Cerebellar cortex (tissue), 1 donor: Measurements from ENCODE around the gene R3HDM2.

Source experiments
- DNase-seq: peaks from one replicate; pipeline ENCODE4 v3.0.0-alpha.2; 2015; ENCODE audit warnings: low spot score

Gene R3HDM2

DNA sequence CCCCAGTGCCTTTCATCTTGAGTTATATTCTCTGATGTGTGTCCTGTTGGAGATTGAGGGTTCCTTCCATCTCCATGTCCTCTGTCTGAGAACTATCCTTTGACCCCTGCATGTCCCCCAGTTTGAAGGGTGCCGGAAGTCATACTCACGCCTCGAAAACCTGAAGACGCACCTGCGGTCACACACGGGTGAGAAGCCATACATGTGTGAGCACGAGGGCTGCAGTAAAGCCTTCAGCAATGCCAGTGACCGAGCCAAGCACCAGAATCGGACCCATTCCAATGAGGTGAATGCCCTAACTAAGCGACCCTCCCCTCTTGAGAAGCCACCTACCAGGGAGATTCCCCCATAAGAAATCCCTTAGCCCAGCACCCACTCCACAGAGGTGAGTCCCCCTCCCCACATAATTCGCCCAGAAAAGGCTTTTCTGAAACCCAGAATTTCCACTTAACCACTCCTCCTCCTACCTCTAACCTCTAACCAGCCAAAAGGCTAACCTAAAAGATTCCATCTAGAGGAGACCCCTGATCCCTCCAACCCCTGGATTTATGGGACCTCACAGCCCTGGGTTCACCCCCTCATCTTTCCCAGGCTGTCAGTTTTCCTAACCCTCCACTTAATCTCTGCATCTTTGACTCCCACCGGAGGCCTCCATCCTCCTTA, 36.5 kb upstream of the R3HDM2 start:
- DNase-seq: no peak

DNA sequence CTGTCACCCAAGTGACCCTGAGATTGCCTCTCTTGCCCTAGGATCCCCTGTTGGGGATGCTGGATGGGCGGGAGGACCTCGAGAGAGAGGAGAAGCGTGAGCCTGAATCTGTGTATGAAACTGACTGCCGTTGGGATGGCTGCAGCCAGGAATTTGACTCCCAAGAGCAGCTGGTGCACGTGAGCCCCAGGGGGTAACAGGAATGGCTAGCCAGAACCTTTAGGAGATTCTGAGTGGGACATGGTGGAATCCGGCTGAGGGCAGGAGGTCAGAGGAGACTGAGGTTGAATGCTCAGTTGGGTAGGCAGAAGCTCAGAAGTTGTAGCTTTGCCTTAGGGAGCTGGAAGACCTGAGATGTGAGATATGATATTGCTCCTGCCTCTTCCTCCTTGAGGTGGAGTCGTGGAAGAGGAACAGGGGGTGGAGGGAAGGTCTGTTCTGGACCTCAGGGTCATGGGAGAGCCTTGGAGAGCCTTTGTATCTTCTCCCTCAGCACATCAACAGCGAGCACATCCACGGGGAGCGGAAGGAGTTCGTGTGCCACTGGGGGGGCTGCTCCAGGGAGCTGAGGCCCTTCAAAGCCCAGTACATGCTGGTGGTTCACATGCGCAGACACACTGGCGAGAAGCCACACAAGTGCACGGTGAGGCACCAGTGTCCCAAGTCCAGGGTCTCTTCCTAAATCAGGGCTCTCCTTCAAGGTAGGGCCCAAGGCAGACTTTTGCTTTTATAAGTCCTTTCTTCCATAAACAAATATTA, 35.1 kb upstream of the R3HDM2 start:
- DNase-seq: no peak

DNA sequence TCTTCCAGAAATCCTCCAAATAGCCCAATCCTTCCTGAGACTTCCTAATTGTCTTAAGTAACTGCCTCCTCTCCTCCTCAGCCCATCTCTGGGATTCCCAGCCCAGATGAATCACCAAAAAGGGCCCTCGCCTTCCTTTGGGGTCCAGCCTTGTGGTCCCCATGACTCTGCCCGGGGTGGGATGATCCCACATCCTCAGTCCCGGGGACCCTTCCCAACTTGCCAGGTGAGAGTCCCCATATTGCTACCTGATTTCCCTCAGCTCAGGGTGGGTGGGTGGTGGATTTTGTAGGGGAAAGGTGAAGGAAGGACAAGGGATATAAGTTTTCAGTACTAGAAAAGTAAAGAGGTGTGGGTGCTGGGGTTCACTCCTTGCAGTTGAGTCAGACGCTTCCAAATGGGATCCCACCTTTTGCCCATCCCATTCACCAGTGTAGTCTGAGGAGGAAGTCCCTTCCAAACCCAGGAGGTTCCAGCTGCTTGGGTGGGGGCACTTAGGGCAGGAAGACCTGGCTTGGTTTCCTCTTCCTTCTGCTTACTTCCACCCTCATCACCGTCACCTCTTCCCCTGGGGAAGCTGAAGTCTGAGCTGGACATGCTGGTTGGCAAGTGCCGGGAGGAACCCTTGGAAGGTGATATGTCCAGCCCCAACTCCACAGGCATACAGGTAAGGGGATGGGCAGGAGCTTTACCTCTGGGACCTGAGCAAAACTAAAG, 34.3 kb upstream of the R3HDM2 start:
- no peak for DNase-seq

DNA sequence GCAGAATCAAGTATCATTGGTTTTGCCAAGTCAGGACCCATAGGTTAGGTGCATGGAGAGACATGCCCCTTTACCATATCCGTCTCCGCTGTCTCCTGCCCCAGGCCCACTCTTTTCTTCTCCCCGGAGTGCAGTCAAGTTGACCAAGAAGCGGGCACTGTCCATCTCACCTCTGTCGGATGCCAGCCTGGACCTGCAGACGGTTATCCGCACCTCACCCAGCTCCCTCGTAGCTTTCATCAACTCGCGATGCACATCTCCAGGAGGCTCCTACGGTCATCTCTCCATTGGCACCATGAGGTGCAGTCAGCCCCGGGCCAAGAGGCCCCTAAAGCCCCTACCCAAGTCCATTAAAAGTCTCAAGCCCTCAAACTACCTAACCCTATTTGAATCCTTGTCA, 33.7 kb upstream of the R3HDM2 start:
- DNase-seq: no peak

DNA sequence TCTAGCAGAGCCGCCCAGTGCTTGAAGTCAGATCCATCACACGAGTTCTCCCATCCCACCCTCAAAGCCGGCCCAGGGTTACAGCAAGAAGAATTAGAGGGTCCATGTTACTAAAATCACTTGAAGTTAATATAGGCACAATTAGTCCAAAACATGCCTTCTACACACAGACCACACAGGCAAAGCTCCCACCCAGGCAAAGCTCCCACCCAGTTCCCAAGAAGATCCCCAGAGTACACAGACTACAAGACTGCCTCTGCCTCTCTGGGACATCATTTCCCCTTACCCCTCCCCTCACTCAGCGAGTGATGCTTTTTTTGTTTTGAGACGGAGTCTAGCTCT, 32.0 kb upstream of the R3HDM2 start:
- no peak for DNase-seq

DNA sequence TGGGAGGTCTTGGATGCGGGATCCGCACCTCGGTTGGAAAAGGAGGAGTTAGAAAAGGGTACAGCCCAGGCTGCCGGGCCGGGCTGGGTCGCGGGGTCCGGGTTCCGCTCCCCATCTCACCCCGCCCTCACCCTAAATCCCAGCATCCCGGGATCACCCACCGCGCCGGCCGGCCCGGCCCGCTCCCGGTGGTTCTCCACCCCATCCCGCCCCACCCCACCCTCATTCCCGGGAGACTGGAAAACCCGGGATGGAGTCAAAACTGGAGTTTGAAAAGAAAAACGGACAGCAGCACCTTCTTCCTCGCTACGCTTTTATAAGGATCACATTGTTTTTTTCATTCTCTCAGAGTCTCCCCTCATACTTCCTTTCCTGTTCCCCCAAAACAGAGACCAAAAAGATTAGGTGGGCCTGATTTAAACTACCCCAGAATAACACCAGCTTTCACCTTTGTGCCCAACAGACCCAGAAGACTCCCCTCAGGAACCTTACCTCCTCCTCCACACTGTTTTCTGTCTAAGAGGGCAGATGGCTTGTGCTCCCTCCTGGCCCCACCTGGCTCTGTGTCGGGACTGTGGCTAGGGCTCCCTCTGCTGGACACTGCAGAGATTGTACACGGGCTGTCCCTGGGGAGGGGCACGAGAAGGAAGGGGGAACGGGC, 31.5 kb upstream of the R3HDM2 start:
- peak; percentile 95 for DNase-seq

DNA sequence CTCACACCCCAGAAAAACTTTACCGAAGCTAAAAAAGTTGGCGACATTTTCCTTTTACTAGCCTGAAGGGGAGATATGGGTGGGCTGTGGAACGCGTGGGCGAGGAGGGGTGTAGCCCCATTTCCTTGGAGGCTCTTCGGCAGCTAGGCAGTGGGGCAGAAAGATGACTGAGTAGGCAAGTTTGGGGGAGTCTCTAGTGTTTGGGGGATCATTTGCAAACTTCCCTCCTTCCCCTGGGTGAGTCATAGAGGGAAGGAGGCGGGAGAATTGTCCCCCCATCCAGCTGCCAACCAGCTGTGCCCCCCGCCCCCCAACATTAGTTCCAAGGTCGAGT, 31.0 kb upstream of the R3HDM2 start:
- DNase-seq: no peak

DNA sequence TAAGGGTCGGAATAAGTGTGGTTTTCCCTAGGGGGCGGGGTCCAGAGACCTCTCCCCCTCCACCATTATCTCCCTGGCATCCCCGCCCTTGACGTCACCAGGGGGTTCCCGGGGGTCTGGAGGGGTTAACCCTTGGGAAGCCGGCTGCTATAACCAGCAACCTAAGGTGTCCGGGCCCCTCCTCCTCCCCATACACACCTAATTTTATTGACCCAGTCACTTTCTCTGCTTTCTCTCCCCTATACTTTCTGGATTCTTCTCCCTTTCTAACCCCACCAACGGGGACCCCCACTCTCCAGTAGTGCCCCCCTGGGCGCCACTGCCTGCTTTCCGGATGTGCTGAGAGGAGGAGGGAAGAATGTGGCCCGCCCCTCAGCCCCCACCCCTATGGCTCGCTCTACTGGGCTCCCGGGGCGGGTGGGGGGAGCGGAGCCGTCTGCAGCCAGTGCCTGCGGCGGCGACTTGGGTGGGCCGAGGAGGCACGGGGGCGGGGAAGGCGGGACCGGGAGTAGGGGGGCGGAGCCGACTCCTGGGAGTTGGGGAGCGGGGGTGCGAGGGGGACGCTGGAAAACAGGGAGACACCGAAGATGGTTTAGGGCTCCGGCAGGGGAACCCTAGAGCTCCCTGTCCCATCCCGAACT, 30.6 kb upstream of the R3HDM2 start:
- DNase-seq: peak; percentile 86

DNA sequence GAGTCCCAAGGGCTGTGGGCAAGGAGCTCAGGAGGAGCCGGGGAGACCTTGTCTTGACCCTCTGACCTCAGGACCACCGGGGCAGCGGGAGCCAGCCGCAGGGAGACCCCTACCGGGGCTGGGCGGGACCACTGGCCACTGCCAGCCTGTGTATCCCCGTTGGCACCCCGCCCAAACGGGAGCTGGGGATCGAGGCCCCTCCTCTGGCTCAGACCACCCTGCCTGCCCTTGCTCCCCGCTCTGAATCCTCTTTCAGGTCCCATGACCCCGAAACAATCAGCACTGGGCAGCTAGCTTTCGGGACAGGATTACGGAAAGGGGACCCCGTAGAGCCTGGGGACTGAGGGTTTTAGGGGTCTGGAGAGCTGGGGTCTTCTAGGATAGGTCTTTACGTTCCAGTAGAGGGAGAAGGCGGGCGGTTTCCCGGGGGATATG, 30.0 kb upstream of the R3HDM2 start:
- no peak for DNase-seq

DNA sequence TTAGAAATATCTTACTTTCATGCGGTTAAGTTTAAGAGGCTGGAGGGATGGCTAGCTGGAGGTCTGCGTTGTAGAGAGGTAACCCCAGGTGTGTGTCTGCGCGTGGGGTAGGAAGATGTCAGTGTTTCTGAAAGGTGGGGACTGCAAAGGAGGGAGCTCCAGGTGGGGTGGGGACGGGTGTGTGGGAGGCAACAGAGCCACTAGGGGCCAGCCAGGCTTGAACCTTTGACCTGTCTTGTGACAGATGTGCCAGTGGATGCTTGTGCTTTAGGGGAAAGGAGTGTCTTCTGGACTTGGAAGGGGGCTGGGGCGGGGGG, 29.6 kb upstream of the R3HDM2 start:
- no peak for DNase-seq

DNA sequence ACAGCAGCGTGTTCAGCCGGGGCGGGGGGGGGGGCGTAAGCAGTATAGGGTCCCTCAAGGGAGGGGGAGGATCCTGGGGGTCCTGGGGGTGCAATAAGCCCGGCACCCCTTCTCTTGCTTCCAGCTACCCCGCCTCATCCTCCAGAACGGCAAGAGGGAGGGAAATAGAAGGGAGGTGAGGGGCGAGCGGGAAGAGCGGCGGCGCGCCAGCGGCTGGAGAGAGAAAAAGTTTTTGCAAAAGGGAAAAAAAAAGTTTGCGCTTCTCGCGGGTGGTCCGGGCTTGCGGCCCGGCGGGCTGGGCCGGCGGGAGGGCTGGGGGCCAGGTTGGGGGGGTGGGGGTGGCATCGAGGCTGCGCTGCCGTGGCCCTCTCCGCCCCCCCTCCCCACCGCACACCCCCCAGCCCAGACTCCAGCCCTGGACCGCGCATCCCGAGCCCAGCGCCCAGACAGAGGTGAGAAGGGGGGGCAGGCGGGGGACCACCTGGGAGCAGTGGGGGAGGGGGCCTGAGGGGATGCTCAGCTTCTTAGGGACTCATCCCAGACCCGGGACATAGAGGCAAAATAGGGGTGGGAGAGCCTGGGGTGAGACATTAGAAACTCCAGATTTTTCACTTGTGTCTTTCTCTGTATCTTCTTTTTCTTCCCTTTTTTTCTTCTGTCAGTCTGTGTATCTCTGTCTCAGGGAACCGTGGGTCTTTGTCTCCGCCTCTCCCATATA, 29.1 kb upstream of the R3HDM2 start, which contains the start of gene GLI1:
Gene GLI1, plus strand, starts transcription at position 36 of the 718 bp plus-strand sequence. CDS start 3,907 bp downstream, outside the sequence.
- DNase-seq: no peak

DNA sequence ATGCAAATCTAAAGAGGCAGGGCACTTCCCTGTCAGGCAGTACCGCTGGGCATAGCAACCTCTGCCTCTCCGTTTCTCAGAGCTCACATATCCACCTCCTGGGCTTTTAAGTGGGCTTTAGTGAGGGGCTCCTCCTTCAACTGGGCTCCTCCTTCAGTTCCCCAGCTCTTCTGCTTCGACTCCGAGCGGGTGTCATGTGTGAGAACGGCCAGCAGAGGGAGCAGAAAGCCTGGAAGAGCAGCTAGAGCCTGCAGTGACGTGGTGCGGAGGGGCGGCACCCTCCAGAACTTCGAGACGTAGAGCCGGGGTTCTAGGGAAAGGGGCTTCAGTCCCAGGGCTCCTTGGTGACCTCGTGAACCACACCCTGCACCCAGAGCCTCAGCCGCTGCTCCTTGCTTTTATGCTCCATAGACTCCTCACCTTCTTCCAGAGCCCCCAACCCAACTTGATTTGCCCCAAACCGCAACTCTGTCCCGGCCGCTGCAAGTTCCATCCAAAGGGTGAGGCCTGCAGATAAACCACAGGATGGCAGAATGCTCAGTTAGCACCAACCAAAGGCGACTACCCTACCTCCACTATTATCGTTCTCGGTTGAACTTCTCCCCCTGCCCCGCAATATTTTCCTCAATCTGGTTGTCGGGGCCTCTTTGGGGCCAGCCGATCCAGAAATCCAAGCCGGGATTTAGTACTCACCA, 28.4 kb upstream of the R3HDM2 start:
- peak; percentile 96 for DNase-seq

DNA sequence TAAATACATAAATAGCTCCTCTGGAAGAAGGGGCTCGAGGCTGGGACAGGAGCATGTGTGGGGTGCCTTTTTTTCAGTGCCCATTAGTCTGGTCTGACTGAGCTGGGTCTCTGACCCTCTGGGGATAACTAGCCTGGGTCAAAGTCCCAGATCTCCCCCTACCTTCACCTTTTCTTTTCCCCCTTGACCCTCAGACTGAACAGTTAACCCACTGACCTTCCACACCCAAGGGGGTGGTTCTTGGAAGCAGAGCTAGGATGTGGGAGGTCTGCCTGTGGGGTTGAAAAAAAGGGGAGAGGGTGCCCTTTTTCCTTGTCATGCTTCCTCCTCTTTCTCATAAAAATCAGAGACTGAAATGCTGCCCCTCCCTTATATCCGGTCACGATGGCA, 27.8 kb upstream of the R3HDM2 start:
- DNase-seq: no peak

DNA sequence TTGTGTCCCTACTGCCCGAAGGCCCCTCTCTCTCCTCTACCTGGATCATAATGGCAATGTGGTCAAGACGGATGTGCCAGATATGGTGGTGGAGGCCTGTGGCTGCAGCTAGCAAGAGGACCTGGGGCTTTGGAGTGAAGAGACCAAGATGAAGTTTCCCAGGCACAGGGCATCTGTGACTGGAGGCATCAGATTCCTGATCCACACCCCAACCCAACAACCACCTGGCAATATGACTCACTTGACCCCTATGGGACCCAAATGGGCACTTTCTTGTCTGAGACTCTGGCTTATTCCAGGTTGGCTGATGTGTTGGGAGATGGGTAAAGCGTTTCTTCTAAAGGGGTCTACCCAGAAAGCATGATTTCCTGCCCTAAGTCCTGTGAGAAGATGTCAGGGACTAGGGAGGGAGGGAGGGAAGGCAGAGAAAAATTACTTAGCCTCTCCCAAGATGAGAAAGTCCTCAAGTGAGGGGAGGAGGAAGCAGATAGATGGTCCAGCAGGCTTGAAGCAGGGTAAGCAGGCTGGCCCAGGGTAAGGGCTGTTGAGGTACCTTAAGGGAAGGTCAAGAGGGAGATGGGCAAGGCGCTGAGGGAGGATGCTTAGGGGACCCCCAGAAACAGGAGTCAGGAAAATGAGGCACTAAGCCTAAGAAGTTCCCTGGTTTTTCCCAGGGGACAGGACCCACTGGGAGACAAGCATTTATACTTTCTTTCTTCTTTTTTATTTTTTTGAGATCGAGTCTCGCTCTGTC, 26.1 kb upstream of the R3HDM2 start:
- DNase-seq: no peak

DNA sequence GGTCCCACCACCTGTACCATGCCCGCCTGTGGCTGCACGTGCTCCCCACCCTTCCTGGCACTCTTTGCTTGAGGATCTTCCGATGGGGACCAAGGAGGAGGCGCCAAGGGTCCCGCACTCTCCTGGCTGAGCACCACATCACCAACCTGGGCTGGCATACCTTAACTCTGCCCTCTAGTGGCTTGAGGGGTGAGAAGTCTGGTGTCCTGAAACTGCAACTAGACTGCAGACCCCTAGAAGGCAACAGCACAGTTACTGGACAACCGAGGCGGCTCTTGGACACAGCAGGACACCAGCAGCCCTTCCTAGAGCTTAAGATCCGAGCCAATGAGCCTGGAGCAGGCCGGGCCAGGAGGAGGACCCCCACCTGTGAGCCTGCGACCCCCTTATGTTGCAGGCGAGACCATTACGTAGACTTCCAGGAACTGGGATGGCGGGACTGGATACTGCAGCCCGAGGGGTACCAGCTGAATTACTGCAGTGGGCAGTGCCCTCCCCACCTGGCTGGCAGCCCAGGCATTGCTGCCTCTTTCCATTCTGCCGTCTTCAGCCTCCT, 25.4 kb upstream of the R3HDM2 start:
- peak; percentile 84 for DNase-seq

DNA sequence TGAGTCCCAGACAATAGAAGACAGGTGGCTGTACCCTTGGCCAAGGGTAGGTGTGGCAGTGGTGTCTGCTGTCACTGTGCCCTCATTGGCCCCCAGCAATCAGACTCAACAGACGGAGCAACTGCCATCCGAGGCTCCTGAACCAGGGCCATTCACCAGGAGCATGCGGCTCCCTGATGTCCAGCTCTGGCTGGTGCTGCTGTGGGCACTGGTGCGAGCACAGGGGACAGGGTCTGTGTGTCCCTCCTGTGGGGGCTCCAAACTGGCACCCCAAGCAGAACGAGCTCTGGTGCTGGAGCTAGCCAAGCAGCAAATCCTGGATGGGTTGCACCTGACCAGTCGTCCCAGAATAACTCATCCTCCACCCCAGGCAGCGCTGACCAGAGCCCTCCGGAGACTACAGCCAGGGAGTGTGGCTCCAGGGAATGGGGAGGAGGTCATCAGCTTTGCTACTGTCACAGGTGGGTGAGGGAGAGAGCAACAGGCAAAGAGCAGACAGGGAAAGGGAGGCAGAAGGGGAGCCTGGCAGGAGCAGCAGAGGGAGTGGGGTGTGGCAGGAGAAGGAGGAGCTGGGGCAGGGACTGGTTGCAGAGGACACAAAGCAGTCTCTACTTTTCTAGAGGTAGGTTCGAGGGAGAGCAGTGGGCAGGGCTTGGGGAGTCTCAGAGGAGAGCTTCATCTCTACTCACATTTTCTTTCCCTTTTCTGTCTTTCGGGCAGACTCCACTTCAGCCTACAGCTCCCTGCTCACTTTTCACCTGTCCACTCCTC, 24.7 kb upstream of the R3HDM2 start:
- no peak for DNase-seq

DNA sequence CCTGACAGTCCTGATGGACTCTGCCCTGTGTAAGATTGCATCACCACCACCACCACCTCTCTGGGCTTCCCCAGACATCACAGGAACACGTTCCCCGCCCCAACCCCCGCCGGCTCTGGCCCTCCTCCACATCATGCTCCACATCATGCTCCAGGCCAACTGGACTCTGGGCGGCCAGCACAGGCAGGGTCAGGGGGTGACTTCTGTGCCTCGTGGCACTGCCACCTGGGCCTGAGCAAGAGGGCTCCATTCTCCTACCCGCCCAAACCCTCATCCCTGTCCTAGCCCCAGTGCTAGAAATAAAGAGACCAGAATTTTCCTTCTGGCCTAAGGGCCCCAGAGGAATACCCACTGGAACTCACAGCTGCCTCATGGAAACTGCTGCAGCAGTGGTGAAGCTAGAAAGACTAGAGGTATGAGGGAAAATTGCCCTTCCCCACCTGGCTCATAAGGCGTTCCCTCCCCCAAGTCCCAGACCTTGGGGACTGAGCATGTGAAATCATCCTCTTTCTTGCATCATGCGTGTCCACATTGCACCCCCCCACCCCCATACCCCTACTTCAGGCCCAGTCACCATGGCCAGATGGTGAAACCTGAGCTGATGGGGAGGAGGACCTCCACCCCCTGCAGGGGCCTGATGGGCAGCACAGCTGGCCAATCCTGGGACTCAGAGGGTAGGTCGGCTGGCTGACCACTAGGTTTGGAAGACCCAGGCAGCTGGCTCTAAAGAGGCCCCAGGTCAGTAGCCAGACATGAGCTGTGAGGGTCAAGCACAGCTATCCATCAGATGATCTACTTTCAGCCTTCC, 23.9 kb upstream of the R3HDM2 start, which contains the start of gene INHBE:
Gene INHBE, plus strand, starts transcription at position 742 of the 808 bp plus-strand sequence. CDS start 230 bp downstream, outside the sequence.
- DNase-seq: no peak

DNA sequence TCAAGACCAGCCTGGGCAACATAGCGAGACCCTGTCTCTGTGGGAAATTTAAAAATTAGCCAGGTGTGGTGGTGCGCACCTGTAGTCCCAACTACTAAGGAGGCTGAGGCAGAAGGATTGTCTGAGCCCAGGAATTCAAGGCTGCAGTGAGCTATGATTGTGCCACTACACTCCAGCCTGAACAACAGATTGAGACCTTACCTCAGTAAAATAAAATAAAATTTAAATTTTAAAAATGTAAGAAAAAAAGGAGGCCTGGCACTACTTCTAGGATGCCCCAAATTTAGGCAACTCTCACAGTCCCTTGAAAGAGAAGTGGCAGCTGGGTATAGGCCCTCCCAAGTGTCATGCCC, 23.3 kb upstream of the R3HDM2 start:
- no peak for DNase-seq
